Measurements from ENCODE around the gene SLC22A16.

Gene SLC22A16

DNA sequence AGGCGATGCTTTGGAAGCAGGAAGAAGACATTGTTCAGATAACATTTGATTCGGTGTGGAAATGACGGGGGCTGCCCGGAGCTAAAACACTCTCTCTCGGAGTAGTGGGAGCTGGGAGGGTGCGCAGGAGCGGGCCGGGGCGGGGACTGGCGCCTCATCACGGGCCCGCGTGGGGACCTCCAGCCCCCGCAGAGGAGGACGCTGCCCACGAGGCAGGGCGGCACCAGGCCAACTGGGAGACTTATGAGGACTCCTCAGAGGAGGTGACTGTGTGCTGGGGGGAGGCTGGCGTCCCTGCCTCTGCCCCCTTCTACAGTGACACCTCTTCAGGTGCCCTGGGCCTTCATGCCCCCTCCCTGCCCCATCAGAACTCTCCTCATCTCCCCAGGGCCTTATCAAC is 76.2 kb downstream of the SLC22A16 start:
- no peak for DNase-seq (ENCODE audit: low spot score)

DNA sequence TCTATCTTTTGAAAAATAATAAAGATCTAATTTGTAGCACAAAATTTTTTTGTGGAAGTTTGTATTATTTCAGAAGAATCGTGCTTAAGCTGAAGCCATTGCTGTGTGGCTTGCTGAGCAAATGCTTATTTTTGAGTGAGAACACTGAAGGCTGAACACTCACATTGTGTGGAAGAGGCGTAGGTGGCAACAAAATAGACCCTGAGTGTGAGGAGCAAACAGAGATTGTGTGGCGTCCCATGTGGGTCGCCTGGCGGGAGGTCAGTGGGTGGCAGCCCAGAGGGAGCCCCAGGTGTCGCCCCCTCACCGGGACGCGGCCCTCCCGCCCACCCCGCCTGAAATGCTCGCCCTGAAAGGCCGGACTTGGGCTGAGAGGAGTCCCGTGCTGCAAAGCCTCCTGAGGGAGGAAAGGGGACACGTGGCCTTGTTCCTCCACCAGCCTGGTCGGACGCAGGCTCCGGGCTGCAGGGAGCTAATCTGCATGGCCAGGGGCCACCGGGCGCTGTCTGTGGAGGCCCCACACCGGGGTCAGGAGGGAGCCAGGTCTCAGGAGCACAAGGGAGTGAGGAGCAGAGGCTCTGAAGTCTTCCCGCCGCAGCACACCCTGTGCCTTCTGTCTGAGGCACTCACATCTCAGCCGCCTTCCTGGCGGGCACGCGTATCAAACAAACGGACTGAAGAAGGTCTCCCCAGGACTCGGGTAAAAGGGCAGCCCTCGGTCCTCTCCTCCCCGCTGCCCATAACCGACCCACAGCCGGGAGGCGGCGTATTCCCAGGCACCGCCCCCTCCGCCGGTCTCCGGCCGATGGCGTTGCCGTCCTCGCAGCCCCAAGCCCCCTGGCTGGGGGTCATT is 77.0 kb downstream of the SLC22A16 start:
- peak; percentile 68 for DNase-seq (ENCODE audit: low spot score)

- DNase-seq (ENCODE audit: low spot score): peak; percentile 55
These were observed 77.6 kb downstream of the SLC22A16 start for GRCh38 chr6:110398778-110399177.

DNA sequence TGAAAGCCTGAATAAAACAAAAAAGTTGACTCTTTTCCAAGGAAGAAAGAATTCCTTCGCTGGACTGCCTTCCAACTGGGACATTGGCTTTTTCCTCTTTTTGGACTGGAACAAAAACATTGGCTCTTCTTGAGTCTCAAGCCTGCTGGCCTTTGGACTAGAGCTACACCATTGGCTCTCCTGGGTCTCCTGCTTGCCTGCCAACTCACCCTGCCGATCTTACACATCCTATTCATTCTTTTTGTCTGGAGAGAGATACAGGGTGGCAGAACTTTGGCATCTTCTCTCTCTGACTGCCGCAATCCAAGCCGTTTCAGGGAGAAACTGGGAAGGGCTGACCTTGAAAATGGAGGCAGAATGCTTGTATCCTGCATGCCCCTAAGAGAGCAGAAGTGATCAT is 81.2 kb downstream of the SLC22A16 start:
- DNase-seq (ENCODE audit: low spot score): no peak

DNA sequence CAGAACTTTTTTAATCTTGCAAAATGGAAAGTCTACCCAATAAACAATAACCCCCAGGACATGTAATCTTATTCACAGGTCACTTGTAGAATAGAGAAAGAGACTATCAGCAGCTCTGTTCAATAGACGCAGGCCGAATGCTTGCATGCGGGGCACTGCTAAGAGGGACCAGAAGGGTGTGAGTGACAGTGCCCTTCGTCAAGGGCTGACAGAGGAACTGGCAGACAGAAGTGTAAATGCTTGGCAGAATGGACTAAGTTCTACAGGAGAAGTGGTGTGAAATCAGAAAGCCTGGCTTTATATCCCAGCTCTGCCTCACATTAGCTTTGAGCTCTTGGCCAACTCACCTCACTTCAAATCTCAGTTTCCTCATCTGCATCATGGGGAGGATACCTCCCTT is 82.0 kb downstream of the SLC22A16 start:
- no peak for DNase-seq (ENCODE audit: low spot score)

GRCh38 chr6:110392727-110393126 is 83.7 kb downstream of the SLC22A16 start:
- no peak for DNase-seq (ENCODE audit: low spot score)

DNA sequence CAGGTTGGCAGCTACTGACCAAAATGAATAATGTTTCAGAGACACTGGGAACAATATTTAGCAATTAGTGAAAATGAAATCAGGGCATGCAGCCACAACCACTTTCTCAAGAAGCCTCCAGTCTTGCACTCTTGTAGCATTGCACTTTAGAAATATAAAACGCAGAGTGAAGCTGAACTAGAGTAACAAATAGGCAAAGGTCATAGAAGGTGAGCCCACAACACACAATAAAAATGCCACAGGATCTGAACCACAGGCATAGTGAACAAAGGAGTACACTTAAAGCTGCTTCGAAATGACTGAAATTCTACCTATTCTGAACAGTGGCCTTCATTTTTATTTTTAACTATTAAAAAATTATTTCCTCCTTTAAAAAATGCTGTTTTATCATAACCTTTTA is 86.0 kb downstream of the SLC22A16 start:
- DNase-seq (ENCODE audit: low spot score): no peak

GRCh38 chr6:110389689-110390382 is 86.6 kb downstream of the SLC22A16 start:
- no peak for DNase-seq (ENCODE audit: low spot score)

GRCh38 chr6:110387986-110388385 is 88.4 kb downstream of the SLC22A16 start:
- no peak for DNase-seq (ENCODE audit: low spot score)

- DNase-seq (ENCODE audit: low spot score): no peak
These were observed 91.0 kb downstream of the SLC22A16 start for GRCh38 chr6:110385458-110385863.

DNA sequence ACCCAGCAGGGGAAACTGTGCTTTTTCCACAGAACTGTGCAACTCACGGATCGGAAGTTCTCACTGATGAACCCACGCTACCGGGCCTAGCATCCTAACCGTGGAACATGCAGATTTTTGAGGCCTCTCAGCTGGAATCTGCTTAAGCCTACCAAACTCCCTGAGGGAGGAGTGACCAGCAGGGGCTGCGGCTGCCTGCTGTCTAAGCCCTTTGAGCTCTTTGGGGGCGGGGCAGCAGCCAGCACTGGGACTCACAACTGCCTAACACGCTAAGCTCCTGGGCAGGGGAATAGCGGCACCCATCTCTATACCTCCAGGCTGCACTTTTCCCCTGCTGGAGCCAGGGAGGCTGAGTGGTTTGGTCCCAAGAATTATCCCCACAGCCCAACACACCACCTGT is 97.9 kb downstream of the SLC22A16 start:
- DNase-seq (ENCODE audit: low spot score): no peak

Measured in GM03348 (cell line).